HG03457 (cell line): Measurements from ENCODE around the gene CCL24.
"Not testable (repeated sequence)": the region's sequence is repeated elsewhere in the genome, so short reads cannot be mapped to it uniquely, and the experiment has no call there.

Source experiments
- ATAC-seq: cut with Tn5 transposase; IDR thresholded peaks from one replicate; pipeline ENCODE4 v1.9.1; 2021; ENCODE audit warnings: moderate number of reproducible peaks; ENCODE audit not compliant: unreplicated experiment

CCL24 gene

GRCh38 chr7:75813781-75814236 lies at the start of gene CCL24:
Gene CCL24, minus strand, starts transcription at chr7:75813806. Its CDS starts 91 bp downstream, at chr7:75813715.
- ATAC-seq: no peak

GRCh38 chr7:75861636-75862035 lies 48.0 kb upstream of the CCL24 start:
- no peak for ATAC-seq

- no peak for ATAC-seq
These were observed 44.8 kb upstream of the CCL24 start for GRCh38 chr7:75858410-75858809.

GRCh38 chr7:75856536-75856935 lies 42.9 kb upstream of the CCL24 start:
- ATAC-seq: no peak

- ATAC-seq: not testable (repeated sequence)
These were observed 41.3 kb upstream of the CCL24 start for GRCh38 chr7:75854813-75855345.

GRCh38 chr7:75854233-75854632 lies 40.6 kb upstream of the CCL24 start:
- ATAC-seq: no peak

- no peak for ATAC-seq
These were observed 36.6 kb upstream of the CCL24 start for GRCh38 chr7:75850235-75850634.

GRCh38 chr7:75849573-75849972 lies 36.0 kb upstream of the CCL24 start:
- ATAC-seq: no peak

- ATAC-seq: no peak
These were observed 34.1 kb upstream of the CCL24 start for GRCh38 chr7:75847707-75848106.

GRCh38 chr7:75845132-75845531 lies 31.5 kb upstream of the CCL24 start:
- not testable (repeated sequence) for ATAC-seq

- ATAC-seq: no peak
These were observed 30.6 kb upstream of the CCL24 start for GRCh38 chr7:75844158-75844557.

GRCh38 chr7:75843613-75844116 lies 30.1 kb upstream of the CCL24 start:
- no peak for ATAC-seq

GRCh38 chr7:75842836-75843446 lies 29.3 kb upstream of the CCL24 start:
- ATAC-seq: no peak

- ATAC-seq: no peak
These were observed 26.4 kb upstream of the CCL24 start for GRCh38 chr7:75840029-75840428.

- not testable (repeated sequence) for ATAC-seq
These were observed 24.8 kb upstream of the CCL24 start for GRCh38 chr7:75838281-75838930.

- no peak for ATAC-seq
These were observed 23.2 kb upstream of the CCL24 start for GRCh38 chr7:75836798-75837197.

- no peak for ATAC-seq
These were observed 22.2 kb upstream of the CCL24 start for GRCh38 chr7:75835688-75836285.

- not testable (repeated sequence) for ATAC-seq
These were observed 20.1 kb upstream of the CCL24 start for GRCh38 chr7:75833662-75834061.

GRCh38 chr7:75830978-75831377 lies 17.4 kb upstream of the CCL24 start:
- no peak for ATAC-seq

GRCh38 chr7:75829656-75830055 lies 16.1 kb upstream of the CCL24 start:
- ATAC-seq: not testable (repeated sequence)

- no peak for ATAC-seq
These were observed 9.7 kb upstream of the CCL24 start for GRCh38 chr7:75823198-75823910.
